ENCODE results near the gene CDH4. TPM values are rescaled to one million over a fixed set of nuclear protein-coding genes. Genes with fewer than 3 reads are reported as not detected.

The CDH4 gene
- total and polyA plus RNA-seq, 11 donors, result 0.04 to 0.54 (median 0.08) TPM; not detected in 1

DNA sequence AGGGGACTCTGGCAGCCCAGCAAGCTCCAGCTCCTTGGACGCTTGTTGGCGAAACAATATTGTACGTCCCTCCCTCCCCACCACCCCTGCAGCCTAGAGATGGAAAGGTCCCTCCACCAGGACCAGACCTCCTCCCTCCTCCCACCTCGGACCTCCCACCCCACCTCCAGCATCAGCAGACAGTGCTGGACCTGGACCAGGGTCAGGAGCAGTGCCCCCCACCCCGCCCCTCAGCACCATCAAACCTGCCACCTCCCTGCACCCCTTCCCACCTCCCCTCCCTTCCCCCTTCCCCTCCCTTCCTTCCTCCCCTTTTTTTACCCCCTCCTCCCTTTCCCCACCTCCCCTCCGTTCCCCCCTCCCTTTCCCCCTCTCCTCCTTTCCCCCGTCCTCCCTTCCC is 715.2 kb downstream of the CDH4 start:
- intact Hi-C loops (cut with DNase I), result no loop called here
- Histone ChIP-seq H3K27ac (no peak overlapping the region), H3K36me3 (peaks cover 0 to 3% (median 2%) of the 10 kb centered on the region in 9 donors), H3K4me3 (no peak overlapping the region), H3K4me1 (peaks cover 0 to 13% (median 0%) of the 10 kb centered on the region in 12 donors), H3K27me3 (peaks cover 0 to 32% (median 18%) of the 10 kb centered on the region in 9 donors), H3K9me3 (no peaks in the 10 kb centered on the region)
- 63 to 70% (median 67%) methylated on average over 6 to 7 of the region's 7 CpGs for WGBS, 4 donors
- ATAC-seq, result no peak
- TF ChIP-seq, protein P1, sequence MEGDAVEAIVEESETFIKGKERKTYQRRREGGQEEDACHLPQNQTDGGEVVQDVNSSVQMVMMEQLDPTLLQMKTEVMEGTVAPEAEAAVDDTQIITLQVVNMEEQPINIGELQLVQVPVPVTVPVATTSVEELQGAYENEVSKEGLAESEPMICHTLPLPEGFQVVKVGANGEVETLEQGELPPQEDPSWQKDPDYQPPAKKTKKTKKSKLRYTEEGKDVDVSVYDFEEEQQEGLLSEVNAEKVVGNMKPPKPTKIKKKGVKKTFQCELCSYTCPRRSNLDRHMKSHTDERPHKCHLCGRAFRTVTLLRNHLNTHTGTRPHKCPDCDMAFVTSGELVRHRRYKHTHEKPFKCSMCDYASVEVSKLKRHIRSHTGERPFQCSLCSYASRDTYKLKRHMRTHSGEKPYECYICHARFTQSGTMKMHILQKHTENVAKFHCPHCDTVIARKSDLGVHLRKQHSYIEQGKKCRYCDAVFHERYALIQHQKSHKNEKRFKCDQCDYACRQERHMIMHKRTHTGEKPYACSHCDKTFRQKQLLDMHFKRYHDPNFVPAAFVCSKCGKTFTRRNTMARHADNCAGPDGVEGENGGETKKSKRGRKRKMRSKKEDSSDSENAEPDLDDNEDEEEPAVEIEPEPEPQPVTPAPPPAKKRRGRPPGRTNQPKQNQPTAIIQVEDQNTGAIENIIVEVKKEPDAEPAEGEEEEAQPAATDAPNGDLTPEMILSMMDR (IDR thresholded peaks at IDR 0.05), result no peak
- no peak for TF ChIP-seq POLR2A (IDR thresholded peaks at IDR 0.05)
- peak in 1 of 5 donors; percentile 13 for DNase-seq

GRCh38 chr20:61968036-61968810 is 716.2 kb downstream of the CDH4 start:
- TF ChIP-seq POLR2A (IDR thresholded peaks at IDR 0.05), result no peak
- TF ChIP-seq, protein P1 (IDR thresholded peaks at IDR 0.05), result no peak
- Histone ChIP-seq H3K27ac (no peak overlapping the region), H3K9me3 (no peaks in the 10 kb centered on the region), H3K4me3 (no peak overlapping the region), H3K36me3 (peaks cover 0 to 12% (median 10%) of the 10 kb centered on the region in 9 donors), H3K27me3 (peaks cover 0 to 31% (median 18%) of the 10 kb centered on the region in 9 donors), H3K4me1 (peaks cover 0 to 13% (median 0%) of the 10 kb centered on the region in 12 donors)
- ATAC-seq, result no peak
- peak in 1 of 5 donors; percentile 10 for DNase-seq
- WGBS, 4 donors, result 82 to 86% (median 84%) methylated on average over 22 of the region's 22 CpGs
- intact Hi-C loops (cut with DNase I), result no loop called here

- peaks cover 0 to 18% (median 17%) of the 10 kb centered on the region in 9 donors for H3K36me3 ChIP-seq
- no peak overlapping the region for H3K27ac ChIP-seq
- ATAC-seq (no peak), DNase-seq (peak in 1 of 5 donors; percentile 5)
- no peak for TF ChIP-seq POLR2A (IDR thresholded peaks at IDR 0.05)
- TF ChIP-seq, protein P1 (IDR thresholded peaks at IDR 0.05), result no peak
- 88 to 94% (median 89%) methylated on average over 6 to 11 of the region's 11 CpGs for whole genome bisulfite sequencing, 4 donors
- no peaks in the 10 kb centered on the region for H3K9me3 ChIP-seq
- peaks cover 0 to 13% (median 0%) of the 10 kb centered on the region in 12 donors for H3K4me1 ChIP-seq
- peaks cover 0 to 26% (median 18%) of the 10 kb centered on the region in 9 donors for H3K27me3 ChIP-seq
- H3K4me3 ChIP-seq, result no peak overlapping the region
- intact Hi-C loops (cut with DNase I), result no loop called here
Measured at GRCh38 chr20:61968932-61969331, 716.9 kb downstream of the CDH4 start.

- H3K4me3 ChIP-seq, result no peak overlapping the region
- peaks cover 0 to 26% (median 23%) of the 10 kb centered on the region in 9 donors for H3K36me3 ChIP-seq
- no peaks in the 10 kb centered on the region for H3K9me3 ChIP-seq
- H3K27ac ChIP-seq, result no peak overlapping the region
- intact Hi-C loops (cut with DNase I), result no loop called here
- ATAC-seq, result no peak
- 89 to 93% (median 92%) methylated on average over 20 to 27 of the region's 27 CpGs for WGBS, 4 donors
- peaks cover 0 to 18% (median 14%) of the 10 kb centered on the region in 9 donors for H3K27me3 ChIP-seq
- DNase-seq, result no peak
- H3K4me1 ChIP-seq, result peaks cover 0 to 13% (median 0%) of the 10 kb centered on the region in 12 donors
- TF ChIP-seq POLR2A (IDR thresholded peaks at IDR 0.05), result no peak
- TF ChIP-seq, protein P1 (IDR thresholded peaks at IDR 0.05), result no peak
Measured at GRCh38 chr20:61969806-61970205, 717.7 kb downstream of the CDH4 start.
